Measurements from ENCODE around the gene SPNS3. TPM values are rescaled to one million over a fixed set of nuclear protein-coding genes. Genes with fewer than 3 reads are reported as not detected.
A peak's percentile ranks its signal among the peaks of the same experiment; 100 is the strongest.

SPNS3 gene
- total and polyA plus RNA-seq, 2 of the 4 experiments (the other 2 are of a cell fraction) = 0.18 TPM; not detected in 1

GRCh38 chr17:4499431-4500190 is 65.9 kb downstream of the SPNS3 start:
- Histone ChIP-seq H3K23ac (ENCODE audit: low read depth, low read length) (no peak overlapping the region), H4K8ac (ENCODE audit: low read depth in 2 of 2, low read length in 2 of 2) (no peak overlapping the region), H2BK20ac (ENCODE audit: low read depth, low read length) (no peak overlapping the region), H3K4me3 (ENCODE audit: insufficient read depth, low read depth, low read length) (no peak overlapping the region), H3K4me1 (ENCODE audit: control insufficient read depth, insufficient read depth, low read length) (no peaks in the 10 kb centered on the region), H2AFZ (replicated peaks; ENCODE audit: low read length, poor library complexity) (peak overlapping the region; percentile 33), H3K9me3 (ENCODE audit: control insufficient read depth, insufficient read depth, low read length) (no peaks in the 10 kb centered on the region), H4K20me1 (ENCODE audit: insufficient read depth, low read length) (peaks cover 6% of the 10 kb centered on the region), H4K5ac (ENCODE audit: low read depth, low read length) (no peak overlapping the region), H3K9me1 (ENCODE audit: insufficient read depth, low read length) (no peaks in the 10 kb centered on the region), H3K14ac (replicated peaks; ENCODE audit: low read depth, low read length) (no peak overlapping the region), H3K9ac (ENCODE audit: low read depth, low read length) (no peak overlapping the region), H4K91ac (ENCODE audit: insufficient read depth, low read depth, low read length) (no peak overlapping the region), H2BK120ac (ENCODE audit: low read depth, low read length) (no peak overlapping the region), H2AK5ac (ENCODE audit: low read depth, low read length) (no peak overlapping the region), H2BK15ac (ENCODE audit: low read depth, low read length) (no peak overlapping the region), H2AK9ac (replicated peaks; ENCODE audit: low read depth, low read length, poor library complexity) (peak overlapping the region; percentile 50), H3K4ac (ENCODE audit: low read depth, low read length) (no peak overlapping the region), H3K27me3 (ENCODE audit: control insufficient read depth, insufficient read depth, low read length) (peaks cover 64% of the 10 kb centered on the region), H3K56ac (ENCODE audit: extremely low read depth, insufficient read depth, low read length) (no peak overlapping the region), H3K27ac (ENCODE audit: insufficient read depth, low read length) (no peak overlapping the region), H3K4me2 (ENCODE audit: low read depth, low read length) (no peak overlapping the region), H3K36me3 (ENCODE audit: control insufficient read depth, insufficient read depth, low read length) (no peaks in the 10 kb centered on the region), H3K18ac (ENCODE audit: low read depth, low read length) (no peak overlapping the region), H3K79me1 (ENCODE audit: low read depth in 1 of 2, low read length in 2 of 2) (no peaks in the 10 kb centered on the region), H2BK5ac (ENCODE audit: low read depth, low read length, poor library complexity, severe bottlenecking) (no peak overlapping the region)
- DNase-seq (no peak), ATAC-seq (ENCODE audit: low read depth) (no peak)
- in situ Hi-C loops (cut with MboI; ENCODE audit: low sequenced_read_pairs) = loop anchor here (10.0 kb wide), 1 partner anchor 55 kb away; the partner anchor contains the start of gene MYBBP1A
- TF ChIP-seq, protein P1, sequence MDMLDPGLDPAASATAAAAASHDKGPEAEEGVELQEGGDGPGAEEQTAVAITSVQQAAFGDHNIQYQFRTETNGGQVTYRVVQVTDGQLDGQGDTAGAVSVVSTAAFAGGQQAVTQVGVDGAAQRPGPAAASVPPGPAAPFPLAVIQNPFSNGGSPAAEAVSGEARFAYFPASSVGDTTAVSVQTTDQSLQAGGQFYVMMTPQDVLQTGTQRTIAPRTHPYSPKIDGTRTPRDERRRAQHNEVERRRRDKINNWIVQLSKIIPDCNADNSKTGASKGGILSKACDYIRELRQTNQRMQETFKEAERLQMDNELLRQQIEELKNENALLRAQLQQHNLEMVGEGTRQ (IDR thresholded peaks at IDR 0.05; ENCODE audit: low read depth, low read length) = no peak
- TF ChIP-seq MAFK (IDR thresholded peaks at IDR 0.05; ENCODE audit: low read depth, low read length) = no peak
- WGBS, 2 experiments (ENCODE audit: extremely low coverage in 2 of 2, insufficient read length in 1 of 2) = 2% methylated on average over 14 of the region's 53 CpGs; no CpG with 5 or more reads in 1 of the 2 experiments
- no TSS peak for BruUV-seq (replicated peaks)
- dilution Hi-C loops (cut with HindIII; ENCODE audit: low sequenced_read_pairs, unreplicated experiment) = no loop called here
- ChIA-PET POLR2A (ENCODE audit: unreplicated experiment) (no interaction called here), CTCF (no interaction called here)
- intact Hi-C loops (cut with micrococcal nuclease) = no loop called here

Data from IMR-90 (cell line).